CD4-positive, alpha-beta T cell treated with Interleukin-15 for 1 hour (primary cell): ENCODE data around the gene FEZF1.
"Not testable (repeated sequence)": the region's sequence is repeated elsewhere in the genome, so short reads cannot be mapped to it uniquely, and the experiment has no call there.

Source experiments
- DNase-seq: peaks from one replicate; pipeline ENCODE4 v3.0.0-alpha.2; 2020

FEZF1 gene

DNA sequence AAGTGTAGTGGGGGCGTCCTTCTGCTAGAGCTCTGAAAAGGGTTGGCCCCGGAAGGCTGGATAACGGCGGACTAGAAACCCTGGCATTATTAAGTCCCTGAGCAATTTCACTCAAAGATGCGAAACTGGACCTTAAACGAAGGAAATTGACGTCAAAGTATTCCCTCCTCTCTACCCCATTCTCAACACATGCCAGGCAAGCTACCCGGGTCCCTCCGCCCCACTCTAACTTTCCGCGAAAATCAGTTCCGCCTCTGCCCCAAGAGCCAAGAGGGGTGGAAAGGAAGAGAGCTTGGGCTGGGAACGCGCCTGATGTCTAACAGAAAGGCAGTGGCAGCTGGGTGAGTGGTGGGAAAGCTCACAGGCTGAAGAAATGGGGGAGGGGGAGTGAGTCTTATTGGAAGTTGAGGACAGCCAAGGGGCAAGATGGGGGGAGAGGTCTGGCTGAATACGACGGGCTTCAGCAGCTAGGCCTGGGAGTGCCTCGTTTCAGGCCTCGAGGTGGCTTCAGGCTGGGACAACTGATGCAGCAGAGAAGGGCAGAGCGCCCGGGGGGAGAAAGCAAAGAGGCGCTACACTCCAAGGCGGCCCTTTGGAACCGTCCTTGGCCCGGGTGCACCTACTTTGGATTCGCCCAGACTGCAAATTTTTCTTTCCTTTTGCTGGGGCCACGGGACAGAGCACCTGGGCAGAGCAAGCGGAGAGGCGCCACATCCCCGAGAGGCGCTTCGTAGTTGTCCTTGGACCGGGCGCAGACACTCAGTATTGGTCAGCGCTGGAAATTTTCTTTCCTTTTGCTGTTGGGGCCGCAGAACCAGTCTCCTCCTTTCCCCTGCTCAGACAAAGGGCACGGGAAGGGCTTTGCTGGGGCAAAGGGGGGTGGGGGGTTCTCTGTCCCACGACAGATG is 2.0 kb upstream of the FEZF1 start:
- DNase-seq = no peak

DNA sequence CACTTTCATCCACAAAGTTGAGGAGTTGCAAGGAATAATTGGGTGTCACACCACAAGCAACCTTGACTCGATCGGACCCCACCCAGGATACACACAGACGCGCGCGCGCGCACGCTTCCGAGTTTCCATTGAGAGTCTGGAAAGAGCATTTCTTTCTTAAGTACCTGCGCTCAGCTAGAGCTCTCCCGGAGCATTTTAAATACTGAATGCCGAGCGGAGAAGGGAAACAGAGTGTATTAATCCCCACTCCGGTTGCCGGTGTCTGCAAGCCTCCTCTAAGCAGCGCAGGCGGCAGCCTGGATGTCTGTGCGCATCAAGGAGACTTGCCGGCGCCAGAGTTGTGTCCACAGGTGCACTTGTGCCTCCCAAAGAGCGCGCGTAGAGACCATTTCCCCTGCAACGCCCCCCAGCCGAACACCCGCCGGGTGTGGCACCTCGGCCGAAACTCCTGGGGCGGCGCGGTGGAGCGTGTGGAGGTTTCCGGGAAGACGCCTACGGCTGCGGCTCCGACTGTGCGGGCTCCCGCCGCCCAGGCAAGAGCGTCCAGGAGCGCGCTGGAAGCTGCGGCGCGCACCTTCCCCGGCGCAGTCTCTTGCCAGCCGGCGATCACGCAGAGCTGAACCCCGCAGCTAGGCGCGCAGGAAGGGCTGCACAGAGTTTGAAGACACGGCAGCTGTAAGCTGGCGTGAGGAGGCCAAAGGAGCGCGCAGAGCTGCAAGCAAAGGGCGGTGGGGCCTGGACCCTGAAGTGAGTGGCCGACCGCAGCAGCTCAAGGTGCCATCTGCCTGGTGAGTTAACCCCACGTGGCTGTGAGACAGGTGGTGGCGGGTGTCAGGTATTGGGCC is 1.1 kb upstream of the FEZF1 start:
- no peak for DNase-seq

DNA sequence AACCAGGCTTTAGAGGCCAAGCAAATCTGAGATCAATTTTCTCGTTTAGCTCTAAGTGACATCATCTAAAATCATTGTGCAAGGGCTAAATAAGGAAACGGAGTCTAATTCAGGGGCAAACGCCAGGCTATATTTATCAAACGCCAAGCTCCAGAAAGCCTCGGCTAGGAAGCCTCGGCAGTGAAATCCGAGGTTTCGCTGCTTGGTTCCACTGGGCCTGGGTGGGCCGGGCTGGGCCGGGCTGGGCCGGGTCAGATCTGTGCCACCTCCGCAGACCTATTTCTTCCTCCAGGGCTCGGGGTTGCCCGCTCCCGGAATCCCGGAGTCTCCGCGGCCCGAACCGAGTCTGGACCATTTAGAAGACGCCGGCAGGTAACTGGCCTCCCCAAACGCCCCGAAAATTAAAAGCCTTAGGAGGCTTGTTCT is 459 bp upstream of the FEZF1 start:
- no peak for DNase-seq

DNA sequence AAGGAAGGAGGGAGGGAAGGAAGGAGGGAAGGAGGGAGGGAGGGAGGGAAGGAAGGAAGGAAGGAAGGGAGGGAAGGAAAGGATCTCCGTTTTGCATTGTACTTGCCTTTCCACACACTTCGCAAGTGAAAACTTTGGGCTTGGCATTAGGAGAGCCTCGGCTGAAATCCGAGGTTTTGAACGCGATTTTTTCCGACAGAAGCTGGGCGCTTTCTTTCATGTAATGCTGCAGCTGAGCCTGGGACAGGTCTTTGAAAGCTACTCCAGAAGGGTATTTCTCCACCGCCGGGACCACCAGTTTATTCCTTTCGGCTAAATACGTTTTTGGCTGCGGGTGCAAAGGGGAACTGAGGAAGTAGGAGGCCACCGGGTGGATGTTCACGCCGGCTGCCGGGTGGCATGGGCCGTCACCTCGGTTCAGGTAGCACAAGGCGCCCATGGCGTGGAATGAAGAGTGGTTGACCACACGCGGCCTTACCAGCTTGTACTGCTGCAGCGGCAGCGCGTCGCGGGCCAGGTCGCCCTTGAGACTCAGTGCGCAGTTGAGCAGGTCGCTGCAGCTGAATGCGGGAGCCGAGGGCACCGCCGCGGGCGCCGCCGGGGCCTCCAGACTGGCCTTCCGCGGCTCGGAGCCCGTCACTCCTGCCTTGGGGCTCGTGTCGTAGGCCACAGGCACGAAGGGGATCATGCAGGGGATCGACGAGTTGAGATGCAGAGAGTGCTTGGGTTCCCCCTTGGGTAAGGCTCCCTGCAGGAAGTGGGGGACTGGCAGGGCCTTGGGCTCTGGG is 825 bp downstream of the FEZF1 start:
- DNase-seq = no peak

DNA sequence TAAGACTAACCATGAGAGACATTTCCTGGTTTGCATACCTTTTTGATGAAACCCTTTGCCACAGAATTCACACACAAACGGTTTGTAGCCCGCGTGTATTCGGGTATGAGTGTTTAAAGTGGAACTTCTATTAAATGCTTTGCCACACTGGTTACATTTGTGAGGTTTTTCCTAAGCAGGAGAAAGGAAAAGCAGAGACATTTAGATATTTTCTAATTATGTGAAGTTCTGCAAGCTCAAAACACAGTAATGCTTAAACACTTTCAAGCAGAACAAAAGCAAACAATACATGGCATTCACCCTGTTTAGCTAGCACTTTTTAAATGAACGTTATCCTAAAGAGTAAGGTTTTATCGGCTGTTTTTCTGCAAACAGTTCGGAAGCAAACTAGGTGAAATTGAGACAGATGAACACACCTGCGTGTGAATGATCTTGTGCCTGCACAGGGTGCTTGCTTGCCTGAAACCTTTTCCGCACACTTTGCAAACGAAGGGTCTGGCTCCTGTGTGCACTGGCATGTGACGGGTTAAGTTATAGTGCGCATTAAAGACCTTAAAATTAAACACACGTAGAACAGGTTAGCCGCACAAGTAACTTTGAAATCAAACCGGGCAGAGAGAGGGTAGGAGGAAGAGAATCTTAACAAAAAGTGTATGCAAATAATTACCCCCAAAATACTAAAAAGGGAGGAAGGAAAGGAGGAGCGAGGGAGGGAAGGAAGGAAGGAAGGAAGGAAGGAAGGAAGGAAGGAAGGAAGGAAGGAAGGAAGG is 1.6 kb downstream of the FEZF1 start:
- no peak for DNase-seq

DNA sequence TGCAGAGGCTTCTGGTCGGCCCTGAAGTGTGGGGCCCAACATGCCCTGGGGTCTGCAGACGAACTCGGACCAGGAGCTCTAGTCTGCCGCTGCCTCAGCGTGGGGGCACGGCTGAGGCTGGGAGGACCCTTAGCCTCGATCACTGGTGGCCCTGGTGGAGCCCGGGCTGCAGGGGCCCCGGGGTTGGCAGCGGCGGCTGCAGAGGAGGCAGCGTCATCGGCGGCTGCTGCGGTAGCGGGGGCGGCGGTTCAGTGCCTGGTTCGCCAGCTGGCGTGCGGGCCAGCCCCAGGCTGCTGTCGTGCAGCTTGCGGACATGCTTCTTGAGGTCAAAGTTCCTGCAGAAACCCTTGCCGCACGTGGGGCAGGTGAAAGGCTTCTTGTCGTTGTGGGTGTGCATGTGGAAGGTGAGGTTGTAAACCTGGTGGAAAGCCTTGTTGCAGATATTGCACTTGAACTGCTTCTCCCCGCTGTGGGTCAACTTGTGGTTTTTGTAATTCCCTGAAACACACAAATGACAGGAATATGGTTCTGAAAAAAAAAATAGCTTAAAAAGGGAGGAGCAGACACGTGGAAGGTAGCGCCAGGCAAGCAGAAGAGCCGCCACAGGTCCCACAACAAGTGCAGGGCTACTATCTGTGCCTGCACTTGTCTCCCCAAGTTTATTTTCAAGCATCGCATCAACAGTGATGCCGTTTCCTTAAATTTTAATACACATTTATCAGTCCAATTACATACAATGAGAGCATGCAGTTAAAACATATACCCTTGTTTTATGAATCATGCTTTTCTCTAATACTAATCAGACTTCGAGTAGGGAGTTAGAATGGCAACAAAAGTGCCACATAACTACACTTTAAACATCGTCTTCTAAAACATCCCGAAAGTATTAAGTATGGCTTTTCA is 2.4 kb downstream of the FEZF1 start:
- DNase-seq = no peak

DNA sequence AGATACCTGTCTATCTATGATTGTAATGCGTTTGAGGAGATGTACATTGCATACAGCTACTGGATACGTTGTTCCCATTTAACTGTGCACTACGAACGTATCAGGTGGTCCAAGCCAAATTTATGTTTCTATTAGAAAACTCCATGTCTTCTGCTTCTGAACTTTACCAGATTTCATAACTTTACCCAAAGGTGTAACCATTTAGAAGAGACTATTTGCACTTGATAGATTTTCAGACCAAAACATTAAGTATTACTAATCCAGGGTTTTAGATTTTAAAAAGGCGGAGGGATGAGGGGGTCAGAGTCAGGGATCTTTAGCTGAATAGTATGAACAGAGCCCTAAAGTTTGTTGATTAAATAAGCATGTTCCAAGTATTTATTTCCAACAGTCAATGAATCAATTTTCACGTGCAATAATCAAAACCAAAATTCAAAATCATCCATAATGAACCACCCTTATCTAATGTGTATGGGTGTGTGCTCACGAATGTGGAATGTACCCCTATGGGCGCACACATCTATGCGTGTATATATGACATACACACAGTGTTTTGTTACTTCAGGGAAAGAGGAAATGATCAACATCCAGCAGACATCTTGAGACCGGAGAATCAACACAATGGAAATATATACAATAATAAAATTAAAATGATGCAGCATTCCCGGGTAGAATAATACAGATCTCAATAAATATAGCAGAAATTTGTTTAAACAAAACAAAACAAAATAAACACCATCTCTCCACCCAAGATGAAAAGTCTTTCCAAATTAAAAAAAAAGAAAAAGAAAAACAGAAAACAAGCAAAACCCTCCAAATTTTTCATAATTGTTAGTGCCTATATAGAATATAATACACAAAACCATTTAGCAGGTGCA is 3.4 kb downstream of the FEZF1 start:
- DNase-seq = no peak

DNA sequence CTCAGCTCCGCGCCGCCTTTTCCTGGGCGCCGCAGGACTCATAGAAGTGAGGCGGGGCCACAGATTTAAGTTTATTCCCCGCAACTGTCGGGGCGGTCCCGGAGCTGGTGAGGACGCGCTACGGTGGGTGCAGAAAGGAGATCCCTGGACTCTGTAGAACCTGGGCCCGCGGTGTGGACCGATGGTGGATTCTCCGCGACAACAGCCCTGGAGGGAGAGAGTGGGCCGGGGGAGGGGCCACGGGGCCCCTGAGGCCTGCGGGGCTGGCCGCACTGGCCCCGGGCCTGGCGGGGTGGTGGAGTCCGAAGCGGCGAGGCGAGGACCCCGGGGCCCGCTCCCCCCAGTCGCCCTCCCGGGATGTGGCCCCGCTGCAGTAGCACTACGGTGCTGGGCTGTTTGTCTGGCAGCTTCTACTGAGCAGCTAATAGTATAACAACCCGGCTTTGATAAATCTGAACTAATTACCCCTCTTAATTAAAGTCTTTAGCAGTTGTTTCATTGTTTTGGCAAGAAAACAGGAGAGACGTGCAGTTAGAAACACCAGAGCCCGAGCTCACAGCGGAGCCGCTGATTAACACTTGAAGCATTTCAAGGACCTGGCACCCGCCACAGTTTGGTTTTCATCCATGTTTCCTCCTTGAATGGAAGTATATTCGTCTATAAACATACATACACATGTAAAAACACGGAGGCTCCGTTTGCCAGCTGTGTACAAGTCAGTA is 4.2 kb downstream of the FEZF1 start:
- DNase-seq = no peak

DNA sequence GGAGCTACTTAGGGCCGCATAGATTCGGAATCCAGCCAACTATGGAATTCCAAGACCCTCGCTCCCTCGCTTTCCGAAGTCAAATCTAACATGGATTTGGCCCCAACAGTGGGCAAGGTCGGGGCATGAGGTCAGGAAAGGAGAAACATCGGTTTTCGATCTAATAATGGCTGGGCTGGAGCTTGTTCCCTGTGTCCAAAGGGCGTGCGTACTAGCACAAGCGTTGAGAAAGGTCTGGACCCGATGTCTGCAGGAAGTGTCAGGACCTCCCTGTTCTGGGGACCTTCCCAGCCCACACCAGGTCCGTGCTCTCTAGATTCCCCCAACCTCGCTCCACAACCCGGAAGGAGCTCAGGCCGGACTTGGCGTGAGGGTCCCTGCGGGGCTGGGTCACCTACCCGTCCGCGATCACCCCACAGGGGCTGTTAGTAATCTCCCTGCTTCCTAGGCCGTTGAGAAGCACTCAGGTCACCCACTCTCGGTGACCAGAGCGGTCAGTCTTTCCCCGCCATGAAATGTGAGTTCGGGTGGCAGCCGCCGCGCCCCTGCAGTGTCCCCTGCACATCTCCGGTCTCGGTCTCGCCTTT is 4.8 kb downstream of the FEZF1 start:
- DNase-seq = no peak

DNA sequence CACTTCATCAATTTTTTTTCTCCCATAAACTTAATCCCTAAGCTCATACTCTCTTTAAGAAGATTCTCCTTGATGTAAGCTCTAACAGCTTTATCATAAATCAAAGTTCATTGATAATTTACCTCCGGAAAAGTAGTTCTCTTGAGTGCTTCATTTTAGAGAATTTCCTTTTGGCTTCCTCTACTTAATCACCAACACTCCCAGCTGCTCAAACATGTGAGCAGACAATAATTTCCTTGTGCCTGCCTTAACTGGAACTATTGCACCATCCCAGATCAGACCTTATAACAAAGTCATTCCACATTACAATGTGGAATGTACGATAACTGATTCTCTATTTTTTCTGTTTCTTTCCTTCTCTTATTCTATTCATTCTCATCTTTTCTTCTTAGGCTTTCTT is 5.9 kb downstream of the FEZF1 start:
- no peak for DNase-seq

DNA sequence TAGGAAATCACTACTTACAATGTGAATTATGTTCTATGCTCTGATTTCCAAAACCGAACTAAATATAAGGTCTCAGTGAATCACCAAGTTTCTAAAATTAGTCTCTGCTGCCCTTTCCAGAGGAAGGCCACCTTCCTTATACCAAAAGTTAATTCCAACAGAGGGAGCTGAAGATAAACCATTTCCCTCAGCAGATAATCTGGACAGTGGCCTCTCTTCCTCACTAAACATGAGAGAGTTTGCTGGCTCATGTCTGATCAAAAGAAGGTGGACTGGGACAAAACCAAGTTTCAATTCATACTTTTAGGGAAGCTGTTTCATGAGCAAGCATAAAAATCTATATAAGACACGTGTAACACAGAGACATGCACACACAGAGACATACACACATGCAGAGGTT is 6.4 kb downstream of the FEZF1 start:
- DNase-seq = no peak

DNA sequence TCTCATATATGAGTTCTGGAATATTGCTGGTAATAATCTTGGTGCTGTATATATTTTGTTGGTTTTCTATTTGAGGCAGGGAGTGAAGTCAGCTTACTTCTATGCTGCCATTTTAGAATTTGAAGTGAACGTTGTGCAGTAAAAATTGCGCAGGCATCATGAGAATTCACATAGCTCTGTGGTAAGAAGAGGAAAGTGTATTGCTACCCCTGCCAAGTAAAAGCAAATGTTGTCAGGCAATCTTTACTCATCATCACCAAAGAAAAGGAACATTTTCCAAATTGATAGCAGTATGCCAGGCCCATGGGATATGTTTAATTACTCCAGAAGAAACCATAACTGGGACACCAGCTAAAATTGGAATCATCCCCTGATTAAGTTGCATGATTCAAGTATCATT is 13.4 kb downstream of the FEZF1 start:
- DNase-seq = no peak

DNA sequence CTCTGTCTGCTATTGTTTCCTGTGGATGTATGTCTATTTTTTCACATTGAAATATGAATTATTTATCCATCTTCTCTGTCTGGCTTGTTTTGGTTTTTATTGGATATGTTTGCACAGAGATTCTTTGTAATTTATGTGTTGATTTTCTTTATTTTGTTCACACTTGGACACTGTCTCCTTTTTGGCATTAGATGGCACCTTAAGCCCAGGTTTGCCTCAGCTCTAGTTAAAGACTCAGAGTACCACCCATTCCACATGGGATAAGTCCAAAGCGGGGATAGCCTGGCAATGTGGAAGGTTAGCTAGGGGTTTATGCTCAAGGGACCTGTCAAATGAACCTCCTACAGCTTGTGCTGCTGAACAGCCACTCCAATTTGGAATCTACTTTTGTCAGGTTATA is 14.1 kb downstream of the FEZF1 start:
- DNase-seq = no peak

DNA sequence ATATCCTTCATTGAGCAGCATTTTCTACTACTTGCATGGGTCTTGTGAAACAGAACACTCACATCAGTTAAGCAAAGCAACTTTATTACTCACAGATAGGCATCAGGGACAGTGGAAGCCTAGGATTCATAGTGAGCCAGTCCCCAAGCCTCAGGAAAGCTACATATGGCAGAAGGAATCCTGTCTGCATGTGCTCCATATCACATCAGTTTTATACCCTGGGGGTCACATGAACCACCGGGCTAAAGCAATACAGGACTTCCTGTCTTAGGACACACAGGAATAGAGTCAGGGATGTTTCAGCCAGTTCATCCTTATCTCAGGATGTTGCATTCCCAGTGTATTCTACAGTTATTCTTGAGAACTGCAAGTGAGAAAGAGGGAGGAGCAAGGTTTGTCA is 15.1 kb downstream of the FEZF1 start:
- no peak for DNase-seq

DNA sequence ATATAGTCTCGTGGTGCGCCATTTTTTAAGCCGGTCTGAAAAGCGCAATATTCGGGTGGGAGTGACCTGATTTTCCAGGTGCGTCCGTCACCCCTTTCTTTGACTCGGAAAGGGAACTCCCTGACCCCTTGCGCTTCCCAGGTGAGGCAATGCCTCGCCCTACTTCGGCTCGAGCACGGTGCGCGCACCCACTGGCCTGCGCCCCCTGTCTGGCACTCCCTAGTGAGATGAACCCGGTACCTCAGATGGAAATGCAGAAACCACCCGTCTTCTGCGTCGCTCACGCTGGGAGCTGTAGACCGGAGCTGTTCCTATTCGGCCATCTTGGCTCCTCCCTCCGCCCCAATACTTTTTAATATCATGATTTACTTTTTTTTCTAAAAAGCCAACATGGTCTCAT is 19.9 kb downstream of the FEZF1 start:
- DNase-seq = not testable (repeated sequence)

DNA sequence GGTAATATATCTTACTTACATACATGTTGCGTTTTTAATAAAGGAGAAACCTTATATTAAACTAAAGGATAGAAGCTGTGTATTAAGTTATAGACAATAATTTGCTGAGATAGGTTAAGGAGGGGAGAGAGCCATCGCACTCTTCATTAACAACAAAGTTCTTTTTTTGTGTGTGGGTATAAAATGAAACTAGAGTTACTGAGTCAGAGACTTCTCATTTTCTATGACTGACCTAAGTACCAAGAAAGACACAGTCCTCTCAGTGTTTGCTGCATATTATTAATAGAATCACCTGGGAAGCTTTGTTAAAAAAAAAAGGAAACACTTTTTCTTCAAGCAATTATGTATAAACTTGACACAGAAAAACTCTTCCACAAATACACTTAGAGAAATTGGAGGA is 31.4 kb downstream of the FEZF1 start:
- no peak for DNase-seq

DNA sequence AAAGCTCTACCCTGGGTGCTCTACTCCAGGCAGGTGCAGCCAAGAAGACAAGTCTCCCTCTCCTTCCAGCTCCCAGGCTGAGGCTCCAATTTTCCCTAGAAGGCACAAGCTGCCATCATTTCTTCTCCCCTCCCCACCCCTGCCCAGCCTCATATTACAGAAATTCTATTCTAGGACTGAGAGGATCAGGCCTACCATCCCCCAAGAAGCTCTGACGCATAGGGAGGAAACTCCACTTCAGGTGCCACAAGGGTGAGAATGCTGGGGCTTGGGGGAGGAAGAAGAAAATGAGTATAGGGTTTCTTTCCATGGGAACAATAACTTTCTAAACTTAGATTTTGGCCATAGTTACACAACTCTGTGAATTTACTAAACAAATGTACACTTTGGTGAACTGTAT is 35.3 kb downstream of the FEZF1 start:
- no peak for DNase-seq

DNA sequence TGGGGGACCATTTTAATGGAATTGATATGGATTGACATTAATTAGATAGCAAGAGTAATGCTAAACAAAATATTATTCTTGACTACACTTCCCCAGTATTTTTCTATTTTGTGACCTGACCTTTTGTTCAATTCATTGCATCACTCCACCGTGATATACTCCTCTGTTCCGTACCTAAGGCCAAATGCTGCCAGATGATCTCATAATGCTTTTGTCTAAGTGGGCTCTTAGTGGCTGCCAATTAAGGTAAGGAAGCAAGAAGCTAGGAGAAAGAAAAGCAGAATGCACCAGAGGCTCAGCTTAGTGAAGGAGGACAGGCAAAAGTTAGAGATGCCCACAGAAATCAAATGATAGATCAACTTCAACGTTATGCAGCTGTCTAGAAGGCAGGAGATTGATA is 36.4 kb downstream of the FEZF1 start:
- DNase-seq = no peak

DNA sequence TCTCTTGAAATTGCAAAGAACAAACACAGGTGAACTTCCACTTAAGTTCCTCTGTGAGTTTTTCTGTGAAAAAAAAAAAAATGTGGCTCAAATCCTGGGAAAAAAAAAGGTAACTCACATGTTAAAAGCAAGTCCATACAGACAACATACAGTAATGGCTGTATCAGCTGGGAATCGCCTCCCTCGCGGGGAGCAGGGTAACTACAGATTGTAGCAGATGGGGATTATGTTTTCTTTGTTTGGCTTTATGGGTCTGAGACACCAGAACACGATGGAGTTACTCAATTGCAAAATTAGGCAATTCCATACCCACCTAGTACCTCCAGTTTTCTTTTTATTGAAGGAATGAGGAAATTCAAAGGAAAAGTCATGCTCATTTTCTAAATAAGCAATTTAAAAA is 42.3 kb downstream of the FEZF1 start:
- no peak for DNase-seq
